ENCODE measurements around the gene KCNJ8.

- no peak for TF ChIP-seq CTCF (IDR thresholded peaks at IDR 0.05; ENCODE audit: low read depth, low read length, poor library complexity, severe bottlenecking)
- TF ChIP-seq EZH2phosphoT487 (IDR thresholded peaks at IDR 0.05; ENCODE audit: borderline replicate concordance, low read length), result no peak
Observed at GRCh38 chr12:21764065-21764464, 10.4 kb downstream of the KCNJ8 start.
